ENCODE data around the gene CHML.

Gene CHML

DNA sequence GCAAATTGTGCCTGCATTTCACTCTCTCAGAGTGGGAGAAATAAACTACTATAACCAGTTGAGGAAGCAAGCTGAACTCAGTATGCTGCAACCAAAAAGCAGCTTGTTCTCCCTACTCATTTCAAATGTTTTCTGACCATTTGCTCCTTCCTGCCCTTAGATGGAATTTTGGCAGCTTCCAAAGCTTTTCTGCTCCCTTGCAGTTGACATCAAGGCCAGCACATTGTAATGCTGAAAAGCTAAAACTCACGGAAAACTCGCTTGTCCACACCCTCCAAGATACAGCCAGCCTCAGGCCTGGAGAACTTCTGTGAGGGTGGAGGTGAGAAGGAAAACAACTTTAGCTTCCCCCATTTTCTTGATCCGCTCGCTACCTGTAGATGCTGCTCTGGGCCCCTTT is 5.0 kb upstream of the CHML start:
- no peak for DNase-seq

DNA sequence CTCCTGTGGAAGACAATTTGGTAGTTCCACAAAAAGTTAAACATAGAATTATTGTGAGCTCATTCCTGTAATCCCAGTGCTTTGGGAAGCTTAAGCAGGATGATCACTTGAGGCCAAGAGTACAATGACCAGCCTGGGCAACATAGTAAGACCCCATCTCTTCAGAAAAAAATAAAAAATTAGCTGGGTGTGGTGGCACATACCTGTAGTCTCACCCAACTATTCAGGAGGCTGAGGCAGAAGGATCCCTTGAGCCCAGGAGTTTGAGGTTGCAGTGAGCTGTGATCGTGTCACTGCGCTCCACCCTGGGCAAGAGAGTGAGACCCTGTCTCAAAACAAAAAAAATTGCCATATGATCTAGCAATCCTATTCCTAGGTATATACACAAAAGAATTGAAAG is 4.1 kb upstream of the CHML start:
- no peak for DNase-seq

GRCh38 chr1:241642593-241642944 is 2.4 kb upstream of the CHML start:
- no peak for DNase-seq

- DNase-seq, result peak; percentile 48
Observed at GRCh38 chr1:241641773-241642592, 1.8 kb upstream of the CHML start.

- DNase-seq, result no peak
Observed at GRCh38 chr1:241640867-241641622, 876 bp upstream of the CHML start.

GRCh38 chr1:241639623-241640148 is 483 bp downstream of the CHML start:
- peak; percentile 33 for DNase-seq

GRCh38 chr1:241638909-241639622 is 1.1 kb downstream of the CHML start:
- DNase-seq, result no peak

DNA sequence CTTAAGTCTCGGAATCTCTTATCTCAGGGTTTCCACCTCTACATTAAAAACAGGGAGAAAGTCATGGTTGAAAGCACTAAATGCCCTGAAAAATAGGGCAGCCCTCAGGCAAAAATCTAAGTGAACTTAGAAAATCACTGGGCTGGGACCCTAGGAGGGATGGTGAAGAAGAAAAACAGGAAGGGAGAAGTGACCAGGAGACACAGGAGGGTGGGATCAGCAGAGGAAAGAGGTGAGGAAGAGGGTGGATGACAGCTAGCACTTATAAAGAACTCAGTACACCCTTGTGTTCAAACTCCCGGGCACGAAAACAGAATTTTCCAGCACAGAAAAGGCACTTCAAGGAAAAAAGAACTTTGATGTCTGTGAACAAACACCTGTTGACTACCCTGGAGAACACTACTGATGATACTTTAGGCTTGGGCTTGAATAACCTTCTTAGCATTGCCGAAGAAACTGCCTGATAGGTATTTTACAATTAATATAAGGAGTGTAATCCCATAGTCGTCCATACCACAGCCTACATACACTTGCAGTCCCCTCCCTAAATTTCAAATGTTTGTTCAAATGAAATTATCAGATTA is 2.0 kb downstream of the CHML start:
- DNase-seq, result no peak

DNA sequence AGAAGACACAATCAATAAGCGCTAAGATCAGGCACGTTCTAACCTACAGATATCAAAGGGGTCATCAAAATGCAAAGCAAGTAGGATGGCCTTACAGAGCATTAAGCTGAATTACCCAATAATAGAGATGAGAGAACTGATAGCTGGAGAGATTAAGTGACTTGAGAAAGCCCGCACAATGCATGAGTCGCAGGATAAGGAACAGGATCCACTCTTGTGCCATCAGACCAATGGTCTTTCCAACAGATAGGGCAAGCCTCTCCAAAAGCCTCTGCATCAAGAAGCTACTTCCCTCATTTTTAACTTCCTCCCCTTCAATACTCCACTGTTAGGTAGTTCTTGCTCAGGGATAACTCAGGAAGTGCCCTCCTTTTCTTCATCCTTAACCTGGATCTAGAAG is 2.6 kb downstream of the CHML start:
- no peak for DNase-seq

DNA sequence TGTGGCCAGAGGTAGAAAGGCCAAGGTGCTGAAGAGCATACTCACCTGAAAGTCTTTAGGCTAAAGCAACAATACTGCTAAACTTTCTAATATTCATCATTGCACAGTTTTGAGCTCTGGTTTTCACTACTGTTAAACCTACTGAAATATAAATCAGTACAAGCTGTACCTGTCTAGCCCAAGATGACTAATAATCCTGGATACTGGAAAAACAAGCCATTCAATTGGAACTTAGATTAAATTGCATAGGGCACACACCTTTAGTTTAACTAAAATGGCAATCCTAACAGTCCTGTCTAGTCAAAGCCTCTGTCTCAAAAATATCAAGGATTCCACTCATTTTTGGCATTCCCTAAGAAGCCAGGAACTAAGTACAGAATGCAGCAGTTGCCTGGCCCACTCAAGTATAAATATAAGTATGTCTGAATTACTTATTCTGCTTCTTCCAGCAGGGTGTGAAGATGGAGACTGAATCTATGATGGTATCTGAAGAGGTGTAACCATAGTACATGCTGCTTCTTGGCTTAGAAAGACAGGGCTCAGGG is 3.1 kb downstream of the CHML start:
- peak; percentile 39 for DNase-seq

- DNase-seq, result no peak
Observed at GRCh38 chr1:241636291-241636690, 3.9 kb downstream of the CHML start.

DNA sequence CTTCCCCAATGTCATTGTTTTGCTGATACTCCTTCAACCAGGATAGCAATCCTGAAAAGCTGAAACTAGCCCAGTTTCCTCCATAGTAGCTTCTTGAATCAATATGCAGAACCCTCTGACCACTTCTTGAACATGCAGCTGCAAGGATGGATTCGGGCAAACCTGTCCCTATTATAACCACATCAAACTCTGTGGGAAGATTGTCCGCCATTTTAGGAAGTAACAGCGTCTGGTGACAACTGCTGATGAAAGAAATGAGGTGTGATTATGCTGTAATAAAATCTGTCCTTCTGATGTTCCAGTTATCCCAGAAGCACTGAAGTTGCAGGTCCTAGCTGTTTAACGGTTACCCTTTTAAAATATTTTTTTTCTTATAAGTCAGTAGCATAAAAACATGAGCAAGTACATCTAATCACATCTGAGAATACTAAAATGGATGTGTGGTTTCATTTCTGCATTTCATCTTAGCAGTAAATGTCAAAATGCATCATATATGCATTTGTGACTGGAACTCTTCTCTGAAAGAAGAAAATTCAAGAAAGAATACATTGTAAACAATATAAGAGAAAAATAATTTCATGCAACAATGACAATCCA is 4.5 kb downstream of the CHML start:
- DNase-seq, result no peak

GRCh38 chr1:241632987-241633386 is 7.2 kb downstream of the CHML start:
- no peak for DNase-seq

GRCh38 chr1:241631674-241632073 is 8.5 kb downstream of the CHML start:
- no peak for DNase-seq

DNA sequence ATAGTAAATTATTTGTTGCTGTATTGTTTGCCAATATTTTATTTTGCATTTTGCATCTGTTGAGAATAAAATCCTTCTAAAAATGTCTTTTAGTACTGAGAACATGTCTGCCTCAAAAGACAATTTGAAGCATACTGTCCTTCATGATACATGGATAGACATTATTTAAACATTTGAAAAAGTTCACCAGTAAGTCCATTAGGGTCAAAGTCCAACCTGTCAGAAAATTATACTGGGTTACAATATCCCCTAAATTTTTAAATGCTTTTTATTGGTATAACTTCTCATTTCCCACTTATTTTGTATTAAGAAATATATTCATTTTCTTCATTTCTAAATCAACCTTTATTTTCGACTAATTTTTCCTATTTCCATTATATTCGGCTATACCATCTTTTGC is 9.3 kb downstream of the CHML start:
- no peak for DNase-seq

DNA sequence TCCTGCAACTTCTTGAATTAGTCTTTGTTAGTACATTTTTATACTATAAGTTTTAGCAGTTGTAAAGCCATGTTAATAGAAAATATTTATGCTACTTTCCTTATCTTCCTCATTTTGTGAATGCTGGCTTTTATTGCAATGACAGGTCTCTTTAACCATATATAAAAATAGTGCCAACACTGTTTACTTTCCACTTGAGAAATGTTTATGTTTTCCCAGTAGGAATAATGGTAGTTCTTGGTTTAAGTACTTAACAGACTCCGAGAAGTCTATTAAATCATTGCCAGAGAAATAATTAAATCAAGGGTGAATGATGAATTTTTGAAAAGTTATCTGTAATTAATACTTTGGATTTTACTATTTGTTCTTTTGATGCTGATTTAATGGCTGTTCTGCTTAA is 9.7 kb downstream of the CHML start:
- no peak for DNase-seq

- DNase-seq, result no peak
Observed at GRCh38 chr1:241630005-241630404, 10.2 kb downstream of the CHML start.

DNA sequence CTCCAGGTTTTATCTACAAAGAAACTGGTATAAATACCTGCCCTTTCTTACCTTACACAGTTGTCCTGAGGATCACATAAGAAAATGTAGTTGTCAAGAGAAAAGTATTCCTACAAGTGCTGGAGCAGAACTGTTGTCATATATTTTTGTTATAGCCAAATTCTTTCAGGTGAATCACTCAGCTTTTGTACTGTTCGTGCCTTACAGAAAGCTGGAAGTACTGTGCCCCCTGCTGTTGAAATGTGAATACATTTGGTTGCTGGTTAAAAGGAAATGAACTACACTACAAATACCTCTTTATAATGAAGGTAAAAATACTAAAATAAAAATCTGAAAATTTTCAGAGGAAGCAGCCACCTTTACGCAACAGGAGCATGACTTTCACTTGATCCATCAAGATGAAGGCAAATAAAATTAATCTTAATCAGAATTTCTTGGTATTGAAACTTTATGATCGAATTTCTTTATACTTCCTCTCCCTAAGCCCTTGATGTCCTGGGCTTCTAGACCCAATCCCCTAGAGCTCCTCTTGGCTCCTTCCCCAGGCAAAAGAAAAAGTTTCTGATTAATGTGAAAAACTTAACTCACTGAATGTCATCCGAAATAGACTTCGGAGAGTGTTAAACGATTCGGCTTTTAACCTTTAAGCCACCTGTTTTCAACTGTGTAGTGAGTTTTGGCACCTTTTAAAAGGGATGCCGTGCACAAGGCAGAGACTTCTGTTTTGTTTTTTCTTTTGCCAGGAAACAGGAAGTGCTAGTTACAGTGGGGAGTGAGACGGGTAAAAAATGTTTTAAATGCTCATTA is 12.5 kb downstream of the CHML start:
- peak; percentile 68 for DNase-seq

DNA sequence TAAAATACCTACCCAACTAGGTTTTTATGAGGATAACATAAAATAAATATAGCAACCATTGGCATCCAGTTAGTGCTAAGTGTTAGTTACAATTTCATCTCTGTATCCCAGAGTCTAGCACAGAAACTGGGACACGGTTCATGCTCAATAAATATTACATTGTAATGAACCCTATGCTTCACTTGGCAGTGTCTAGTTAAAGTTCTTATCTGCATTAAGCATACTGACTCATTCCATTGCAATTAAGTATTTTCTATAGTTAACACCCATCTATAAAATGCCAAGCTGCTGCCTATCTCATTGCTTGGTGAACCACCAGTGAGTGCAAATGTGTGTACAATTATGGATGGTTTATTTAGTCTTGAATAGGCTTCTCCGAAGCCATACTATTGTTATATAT is 15.2 kb downstream of the CHML start:
- DNase-seq, result no peak

GRCh38 chr1:241622669-241623068 is 17.5 kb downstream of the CHML start:
- DNase-seq, result no peak

- no peak for DNase-seq
Observed at GRCh38 chr1:241617426-241617825, 22.7 kb downstream of the CHML start.

All from fibroblast of skin of right biceps (primary cell).